Activated CD4-positive, alpha-beta T cell treated with anti-CD3 and anti-CD28 coated beads for 1 hour (primary cell): Measurements from ENCODE around the gene TMEM144.
"Not testable (repeated sequence)": the region's sequence is repeated elsewhere in the genome, so short reads cannot be mapped to it uniquely, and the experiment has no call there.

Experiments
- DNase-seq: peaks from one replicate; pipeline ENCODE4 v3.0.0-alpha.2; 2020

TMEM144 gene

GRCh38 chr4:158238575-158238974 is 28.3 kb downstream of the TMEM144 start:
- DNase-seq: no peak

- no peak for DNase-seq
These were observed 28.9 kb downstream of the TMEM144 start for GRCh38 chr4:158239196-158239595.

GRCh38 chr4:158243071-158243470 is 32.8 kb downstream of the TMEM144 start:
- no peak for DNase-seq

- no peak for DNase-seq
These were observed 40.0 kb downstream of the TMEM144 start for GRCh38 chr4:158250321-158250720.

- DNase-seq: no peak
These were observed 43.2 kb downstream of the TMEM144 start for GRCh38 chr4:158253350-158253980.

- DNase-seq: no peak
These were observed 44.0 kb downstream of the TMEM144 start for GRCh38 chr4:158254292-158254691.

GRCh38 chr4:158255727-158256324 is 45.5 kb downstream of the TMEM144 start:
- no peak for DNase-seq

GRCh38 chr4:158259955-158260575 is 49.8 kb downstream of the TMEM144 start:
- DNase-seq: no peak

GRCh38 chr4:158261480-158261879 is 51.2 kb downstream of the TMEM144 start:
- DNase-seq: no peak

- no peak for DNase-seq
These were observed 58.3 kb downstream of the TMEM144 start for GRCh38 chr4:158268553-158268952.

- no peak for DNase-seq
These were observed 64.3 kb downstream of the TMEM144 start for GRCh38 chr4:158274636-158275035.

- no peak for DNase-seq
These were observed 67.3 kb downstream of the TMEM144 start for GRCh38 chr4:158277558-158277957.

GRCh38 chr4:158279052-158279451 is 68.8 kb downstream of the TMEM144 start:
- DNase-seq: not testable (repeated sequence)

GRCh38 chr4:158280856-158281255 is 70.6 kb downstream of the TMEM144 start:
- no peak for DNase-seq

GRCh38 chr4:158282252-158282651 is 72.0 kb downstream of the TMEM144 start:
- DNase-seq: no peak

GRCh38 chr4:158285429-158286216 is 75.3 kb downstream of the TMEM144 start:
- no peak for DNase-seq

GRCh38 chr4:158290912-158291311 is 80.6 kb downstream of the TMEM144 start:
- DNase-seq: no peak

GRCh38 chr4:158291334-158292055 is 81.2 kb downstream of the TMEM144 start:
- no peak for DNase-seq

- DNase-seq: no peak
These were observed 81.9 kb downstream of the TMEM144 start for GRCh38 chr4:158292156-158292555.

GRCh38 chr4:158295053-158295452 is 84.8 kb downstream of the TMEM144 start:
- no peak for DNase-seq

- no peak for DNase-seq
These were observed 87.6 kb downstream of the TMEM144 start for GRCh38 chr4:158297866-158298265.

GRCh38 chr4:158299459-158300007 is 89.2 kb downstream of the TMEM144 start:
- DNase-seq: no peak

GRCh38 chr4:158300012-158300411 is 89.7 kb downstream of the TMEM144 start:
- no peak for DNase-seq
